ENCODE measurements around the gene FRMD1.

DNA sequence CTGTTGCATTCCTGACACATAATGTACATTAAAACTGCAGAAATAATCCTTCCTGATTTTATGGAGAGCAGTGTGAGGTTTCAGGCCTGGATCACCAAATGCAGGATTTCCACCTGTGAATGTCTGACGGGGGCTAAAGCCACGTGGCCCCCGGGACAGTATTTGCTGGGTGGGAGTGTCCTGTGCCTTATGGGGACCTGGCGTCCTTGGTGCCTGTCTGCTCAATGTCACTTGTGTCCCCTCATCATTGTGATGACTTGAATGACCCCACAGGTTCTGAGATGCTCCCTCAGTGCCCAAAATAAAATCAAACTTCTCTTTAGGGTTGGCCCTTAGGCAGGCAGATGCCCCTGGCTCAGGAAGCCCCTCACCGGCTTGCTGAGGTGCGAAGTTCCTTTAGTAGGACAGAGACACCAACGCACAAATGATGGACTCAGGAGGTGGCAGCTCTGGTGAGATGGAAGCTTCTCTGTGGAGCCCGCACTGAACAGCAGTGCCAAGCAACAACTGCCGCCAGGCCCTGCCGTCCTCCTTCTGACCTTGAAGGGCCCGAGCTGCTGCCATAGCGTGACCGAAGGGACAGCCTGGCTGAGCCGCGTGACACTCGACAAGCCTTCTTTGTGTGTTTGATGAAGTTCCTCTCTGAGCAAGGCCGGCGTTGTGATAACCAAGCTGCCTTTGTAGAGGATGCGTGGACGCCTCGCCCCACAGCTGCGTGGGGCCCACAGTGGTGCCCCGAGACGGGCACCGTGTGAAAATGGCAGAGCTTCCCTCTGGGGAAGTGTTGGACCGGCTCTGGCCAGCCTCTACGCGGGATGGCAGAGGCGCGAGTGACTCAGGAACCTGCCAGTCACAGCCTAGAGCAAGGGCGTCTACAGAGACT, 30.9 kb downstream of the FRMD1 start:
- TF ChIP-seq EZH2 (IDR thresholded peaks at IDR 0.05; ENCODE audit: low read depth) = no peak
- TF ChIP-seq, protein P1, sequence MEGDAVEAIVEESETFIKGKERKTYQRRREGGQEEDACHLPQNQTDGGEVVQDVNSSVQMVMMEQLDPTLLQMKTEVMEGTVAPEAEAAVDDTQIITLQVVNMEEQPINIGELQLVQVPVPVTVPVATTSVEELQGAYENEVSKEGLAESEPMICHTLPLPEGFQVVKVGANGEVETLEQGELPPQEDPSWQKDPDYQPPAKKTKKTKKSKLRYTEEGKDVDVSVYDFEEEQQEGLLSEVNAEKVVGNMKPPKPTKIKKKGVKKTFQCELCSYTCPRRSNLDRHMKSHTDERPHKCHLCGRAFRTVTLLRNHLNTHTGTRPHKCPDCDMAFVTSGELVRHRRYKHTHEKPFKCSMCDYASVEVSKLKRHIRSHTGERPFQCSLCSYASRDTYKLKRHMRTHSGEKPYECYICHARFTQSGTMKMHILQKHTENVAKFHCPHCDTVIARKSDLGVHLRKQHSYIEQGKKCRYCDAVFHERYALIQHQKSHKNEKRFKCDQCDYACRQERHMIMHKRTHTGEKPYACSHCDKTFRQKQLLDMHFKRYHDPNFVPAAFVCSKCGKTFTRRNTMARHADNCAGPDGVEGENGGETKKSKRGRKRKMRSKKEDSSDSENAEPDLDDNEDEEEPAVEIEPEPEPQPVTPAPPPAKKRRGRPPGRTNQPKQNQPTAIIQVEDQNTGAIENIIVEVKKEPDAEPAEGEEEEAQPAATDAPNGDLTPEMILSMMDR (conservative IDR thresholded peaks at IDR 0.05) = no peak

Data from PC-9 (cell line).